Activated CD4-positive, alpha-beta T cell treated with anti-CD3 and anti-CD28 coated beads, Interleukin-2, amount 50 U/mL, for 16 hours (primary cell): Measurements from ENCODE around the gene ZNF330.
"Not testable (repeated sequence)": the region's sequence is repeated elsewhere in the genome, so short reads cannot be mapped to it uniquely, and the experiment has no call there.

Experiments used
- DNase-seq: peaks from one replicate; pipeline ENCODE4 v3.0.0-alpha.2; 2020

Gene ZNF330

GRCh38 chr4:141220691-141221659 lies at the start of gene ZNF330:
Gene ZNF330 (plus strand): TSS chr4:141220895. CDS start chr4:141222372, 1,477 bp downstream.
- DNase-seq, result peak; percentile 90

DNA sequence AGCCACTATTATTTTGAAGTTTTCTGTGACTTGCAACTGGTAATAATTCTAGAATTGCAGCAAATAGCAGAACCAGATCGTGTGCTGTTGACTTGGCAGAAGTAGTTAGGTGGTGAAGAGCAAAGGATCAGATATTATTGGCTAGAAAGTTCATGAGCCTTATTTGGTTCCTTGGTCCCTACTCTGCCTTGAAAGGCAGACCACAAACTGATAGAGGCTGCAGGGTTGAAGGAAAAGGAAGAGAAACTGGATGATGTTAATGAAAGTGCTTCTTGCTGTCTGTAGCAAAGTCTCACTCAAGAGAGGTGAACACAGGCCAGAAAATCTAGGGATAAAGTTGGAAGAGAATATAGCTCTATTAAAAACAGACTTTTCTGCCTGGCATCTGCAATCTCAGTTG lies 46.2 kb upstream of the ZNF330 start:
- DNase-seq, result no peak

- no peak for DNase-seq
Measured at GRCh38 chr4:141177171-141177570, 43.5 kb upstream of the ZNF330 start.

GRCh38 chr4:141179474-141180373 lies 41.0 kb upstream of the ZNF330 start:
- no peak for DNase-seq

GRCh38 chr4:141180991-141181761 lies 39.5 kb upstream of the ZNF330 start:
- DNase-seq, result no peak

- not testable (repeated sequence) for DNase-seq
Measured at GRCh38 chr4:141183491-141183890, 37.2 kb upstream of the ZNF330 start.

- no peak for DNase-seq
Measured at GRCh38 chr4:141192564-141192963, 28.1 kb upstream of the ZNF330 start.

DNA sequence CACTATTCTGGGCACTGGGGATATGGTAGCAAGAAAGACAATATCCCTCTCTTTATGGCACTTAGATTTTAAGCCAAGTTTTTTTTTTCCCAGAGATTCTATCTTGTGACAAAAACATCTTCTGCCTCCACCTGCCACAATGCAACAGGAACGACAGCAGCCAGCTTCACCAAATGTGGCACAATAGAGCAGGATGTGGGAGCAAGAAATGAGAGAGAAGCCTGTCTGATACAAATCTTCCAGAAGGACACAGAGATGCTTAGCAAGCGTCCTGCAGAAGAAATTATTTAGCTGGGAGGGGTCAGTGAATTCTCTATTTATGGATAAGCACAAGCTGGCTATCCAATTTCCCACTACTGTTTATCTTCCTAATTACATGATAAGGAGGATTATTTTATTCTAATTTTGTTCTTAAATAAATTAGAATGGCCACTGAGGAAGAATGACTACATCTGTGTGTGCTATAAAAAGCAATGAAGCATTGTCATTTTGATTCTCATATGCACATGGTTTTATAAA lies 27.1 kb upstream of the ZNF330 start:
- DNase-seq, result no peak

GRCh38 chr4:141195095-141195707 lies 25.5 kb upstream of the ZNF330 start:
- no peak for DNase-seq

- no peak for DNase-seq
Measured at GRCh38 chr4:141196227-141196933, 24.3 kb upstream of the ZNF330 start.

GRCh38 chr4:141207961-141208360 lies 12.7 kb upstream of the ZNF330 start:
- DNase-seq, result no peak

DNA sequence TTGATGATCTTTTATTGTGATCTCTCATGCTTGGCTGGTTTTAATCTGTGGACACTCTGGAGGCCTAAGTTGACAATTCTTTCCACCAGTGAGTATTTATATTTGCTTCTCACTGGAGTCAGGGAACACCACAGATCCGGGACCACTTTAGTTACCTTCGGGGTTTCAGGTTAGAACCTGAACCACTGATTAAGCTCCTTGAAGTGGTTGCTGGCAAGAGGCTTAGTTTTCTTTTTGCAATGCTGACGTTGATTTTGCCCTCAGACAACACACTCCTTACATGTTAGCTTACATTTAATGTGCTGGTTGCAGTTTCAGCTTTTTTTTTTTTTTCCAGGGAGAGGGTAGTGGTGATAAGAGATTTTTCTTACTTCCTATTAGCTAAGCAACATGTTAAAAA lies 10.5 kb upstream of the ZNF330 start:
- DNase-seq, result no peak

DNA sequence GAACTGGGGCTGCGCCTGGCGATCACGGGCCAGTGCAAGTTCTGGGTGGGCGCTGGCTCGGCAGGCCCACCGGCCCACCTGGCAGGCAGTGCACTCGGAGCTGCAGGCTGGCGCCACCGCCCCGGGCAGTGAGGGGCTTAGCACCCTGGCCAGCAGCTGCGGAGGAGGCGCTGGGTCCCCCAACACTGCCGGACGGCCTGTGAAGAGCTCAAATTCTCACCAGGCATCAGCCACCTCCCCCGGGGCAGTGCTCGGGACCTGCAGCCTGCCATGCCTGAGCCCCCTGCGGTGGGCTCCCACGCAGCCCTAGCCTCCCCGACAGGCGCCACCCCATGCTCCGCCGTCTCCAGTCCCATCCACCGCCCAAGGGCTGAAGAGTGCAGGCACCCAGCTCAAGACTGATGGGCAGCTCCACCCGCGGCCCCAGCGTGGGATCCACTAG lies 7.1 kb upstream of the ZNF330 start:
- no peak for DNase-seq

DNA sequence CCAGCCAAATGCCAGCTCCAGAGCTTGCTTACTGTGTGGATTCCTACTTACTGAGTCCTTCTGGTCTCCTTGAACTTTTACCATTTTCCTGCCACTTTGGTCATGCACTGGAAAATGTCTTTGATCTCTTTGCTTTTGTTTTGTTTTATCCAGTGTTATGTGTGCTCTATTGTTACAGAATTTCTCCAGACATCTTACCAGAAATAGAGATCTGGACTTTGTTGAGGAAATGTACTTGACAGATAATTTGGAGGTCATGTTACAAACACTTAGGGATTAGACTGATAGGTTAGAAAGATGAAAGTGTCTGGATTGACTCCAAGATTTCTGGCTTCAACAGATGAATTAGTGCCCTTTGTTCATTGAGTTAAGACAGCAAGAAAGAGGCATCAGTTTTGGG lies 5.7 kb upstream of the ZNF330 start:
- DNase-seq, result no peak

GRCh38 chr4:141216002-141216761 lies 4.5 kb upstream of the ZNF330 start:
- DNase-seq, result no peak

DNA sequence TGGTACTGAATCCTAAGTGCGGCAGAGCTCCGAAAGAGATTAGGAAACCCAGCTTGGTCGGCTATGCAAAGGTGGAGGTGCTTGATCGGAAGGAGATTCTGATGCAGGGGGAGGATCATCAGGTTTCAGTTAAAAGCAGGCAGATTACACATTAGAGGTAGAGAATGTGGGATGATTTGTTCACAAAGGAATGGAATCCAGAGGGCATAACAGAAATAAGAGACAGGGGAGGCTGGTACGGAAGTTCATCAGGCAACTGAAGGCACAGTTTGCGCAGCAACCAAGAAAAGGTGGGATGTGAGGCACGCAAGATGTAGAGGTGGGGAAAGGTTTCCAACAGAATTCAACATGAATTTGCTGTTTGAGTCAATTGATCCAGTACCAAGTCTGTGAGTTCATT lies 424 bp upstream of the ZNF330 start:
- DNase-seq, result no peak

- no peak for DNase-seq
Measured at GRCh38 chr4:141223418-141223817, 2.7 kb downstream of the ZNF330 start.

DNA sequence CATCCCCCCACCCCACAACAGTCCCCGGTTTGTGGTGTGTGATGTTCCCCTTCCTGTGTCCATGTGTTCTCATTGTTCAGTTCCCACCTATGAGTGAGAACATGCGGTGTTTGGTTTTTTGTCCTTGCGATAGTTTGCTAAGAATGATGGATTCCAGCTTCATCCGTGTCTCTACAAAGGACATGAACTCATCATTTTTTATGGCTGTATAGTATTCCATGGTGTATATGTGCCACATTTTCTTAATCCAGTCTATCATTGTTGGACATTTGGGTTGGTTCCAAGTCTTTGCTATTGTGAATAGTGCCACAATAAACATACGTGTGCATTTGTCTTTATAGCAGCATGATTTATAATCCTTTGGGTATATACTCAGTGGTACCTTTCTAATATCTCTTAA lies 6.6 kb downstream of the ZNF330 start:
- not testable (repeated sequence) for DNase-seq

GRCh38 chr4:141229408-141230101 lies 8.9 kb downstream of the ZNF330 start:
- DNase-seq, result no peak

- no peak for DNase-seq
Measured at GRCh38 chr4:141233673-141234072, 13.0 kb downstream of the ZNF330 start.
